Measurements from ENCODE around the gene PRIM2. TPM values are rescaled to one million over a fixed set of nuclear protein-coding genes. Genes with fewer than 3 reads are reported as not detected.
"Not testable (repeated sequence)": the region's sequence is repeated elsewhere in the genome, so short reads cannot be mapped to it uniquely, and the experiment has no call there.

PRIM2 gene
- total RNA-seq, 1 donor from 2014 or later: 0.85 TPM

- intact Hi-C loops (cut with DNase I): no loop called here
- Histone ChIP-seq H3K4me3 (no peak overlapping the region), H3K36me3 (no peaks in the 10 kb centered on the region), H3K27me3 (no peaks in the 10 kb centered on the region), H3K9me3 (no peaks in the 10 kb centered on the region), H3K4me1 (peaks cover 0 to 16% of the 10 kb centered on the region in 2 donors), H3K27ac (peak overlapping the region in 1 of 2 donors; percentile 9)
- TF ChIP-seq, protein P1, sequence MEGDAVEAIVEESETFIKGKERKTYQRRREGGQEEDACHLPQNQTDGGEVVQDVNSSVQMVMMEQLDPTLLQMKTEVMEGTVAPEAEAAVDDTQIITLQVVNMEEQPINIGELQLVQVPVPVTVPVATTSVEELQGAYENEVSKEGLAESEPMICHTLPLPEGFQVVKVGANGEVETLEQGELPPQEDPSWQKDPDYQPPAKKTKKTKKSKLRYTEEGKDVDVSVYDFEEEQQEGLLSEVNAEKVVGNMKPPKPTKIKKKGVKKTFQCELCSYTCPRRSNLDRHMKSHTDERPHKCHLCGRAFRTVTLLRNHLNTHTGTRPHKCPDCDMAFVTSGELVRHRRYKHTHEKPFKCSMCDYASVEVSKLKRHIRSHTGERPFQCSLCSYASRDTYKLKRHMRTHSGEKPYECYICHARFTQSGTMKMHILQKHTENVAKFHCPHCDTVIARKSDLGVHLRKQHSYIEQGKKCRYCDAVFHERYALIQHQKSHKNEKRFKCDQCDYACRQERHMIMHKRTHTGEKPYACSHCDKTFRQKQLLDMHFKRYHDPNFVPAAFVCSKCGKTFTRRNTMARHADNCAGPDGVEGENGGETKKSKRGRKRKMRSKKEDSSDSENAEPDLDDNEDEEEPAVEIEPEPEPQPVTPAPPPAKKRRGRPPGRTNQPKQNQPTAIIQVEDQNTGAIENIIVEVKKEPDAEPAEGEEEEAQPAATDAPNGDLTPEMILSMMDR (IDR thresholded peaks at IDR 0.05): no peak
- DNase-seq (ENCODE audit: low spot score in 2 of 2): no peak
Observed at GRCh38 chr6:57432919-57433684, 115.7 kb downstream of the PRIM2 start.

DNA sequence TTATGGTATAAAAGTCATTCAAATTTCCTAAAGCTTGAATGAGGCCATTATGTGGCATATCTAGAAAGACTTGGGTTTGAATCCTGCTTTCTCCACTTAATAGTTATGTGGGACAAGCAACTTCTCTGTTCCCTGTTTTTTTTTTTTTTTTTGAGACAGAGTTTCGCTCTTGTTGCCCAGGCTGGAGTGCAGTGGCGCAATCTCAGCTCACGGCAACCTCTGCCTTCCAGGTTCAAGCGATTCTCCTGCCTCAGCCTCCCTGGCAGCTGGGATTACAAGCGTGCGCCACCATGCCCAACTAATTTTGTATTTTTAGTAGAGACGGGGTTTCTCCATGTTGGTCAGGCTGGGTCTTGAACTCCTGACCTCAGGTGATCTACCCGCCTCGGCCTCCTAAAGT, 116.4 kb downstream of the PRIM2 start:
- H3K36me3 ChIP-seq; intact Hi-C loops (cut with DNase I); H3K27ac ChIP-seq; H3K9me3 ChIP-seq; H3K27me3 ChIP-seq; H3K4me3 ChIP-seq; DNase-seq (ENCODE audit: low spot score in 2 of 2): not testable (repeated sequence)
- peaks cover 0 to 16% of the 10 kb centered on the region in 2 donors for H3K4me1 ChIP-seq

GRCh38 chr6:57434944-57435343, 117.5 kb downstream of the PRIM2 start:
- H3K27ac ChIP-seq: no peak overlapping the region
- DNase-seq (ENCODE audit: low spot score in 2 of 2): no peak
- no peaks in the 10 kb centered on the region for H3K9me3 ChIP-seq
- H3K4me3 ChIP-seq: no peak overlapping the region
- H3K4me1 ChIP-seq: peaks cover 0 to 16% of the 10 kb centered on the region in 2 donors
- intact Hi-C loops (cut with DNase I): no loop called here
- no peaks in the 10 kb centered on the region for H3K27me3 ChIP-seq
- no peaks in the 10 kb centered on the region for H3K36me3 ChIP-seq
- TF ChIP-seq, protein P1 (IDR thresholded peaks at IDR 0.05): no peak

DNA sequence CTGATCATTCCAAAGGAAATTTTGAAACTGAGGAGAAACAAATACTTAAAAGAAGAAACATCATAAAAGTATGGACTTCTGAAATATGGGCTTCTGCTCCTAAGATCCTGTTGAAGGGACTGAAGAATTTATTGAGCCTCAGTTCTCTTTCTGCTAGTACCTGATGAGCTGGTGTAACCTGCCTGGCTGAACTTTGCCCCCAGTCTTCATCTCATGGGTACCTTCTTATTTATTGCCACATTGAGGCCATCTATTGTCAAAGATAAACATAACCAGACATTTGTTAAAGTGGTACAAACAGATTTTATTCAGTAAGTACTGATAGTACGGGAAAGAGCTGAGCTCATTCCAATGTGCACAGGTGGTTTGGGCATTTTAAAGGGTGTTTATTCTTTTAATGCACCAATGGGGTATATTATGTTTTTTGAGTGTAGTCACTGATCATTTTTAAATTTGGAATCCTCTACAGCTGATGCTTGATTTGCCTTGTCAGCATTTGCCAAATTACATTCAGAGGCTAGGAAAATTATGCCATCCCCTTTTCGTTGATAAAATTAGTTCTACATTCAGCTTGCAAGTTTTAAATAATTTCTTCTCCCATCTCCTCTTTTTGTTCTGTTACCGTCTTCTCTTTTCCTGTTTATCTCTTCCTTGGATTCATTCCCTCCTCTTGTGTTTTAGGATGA, 118.2 kb downstream of the PRIM2 start:
- Histone ChIP-seq H3K4me3 (no peak overlapping the region), H3K27ac (no peak overlapping the region), H3K27me3 (no peaks in the 10 kb centered on the region), H3K36me3 (no peaks in the 10 kb centered on the region), H3K4me1 (peaks cover 0 to 16% of the 10 kb centered on the region in 2 donors), H3K9me3 (no peaks in the 10 kb centered on the region)
- intact Hi-C loops (cut with DNase I): no loop called here
- TF ChIP-seq, protein P1 (IDR thresholded peaks at IDR 0.05): no peak
- DNase-seq (ENCODE audit: low spot score in 2 of 2): no peak

GRCh38 chr6:57440735-57441134, 123.3 kb downstream of the PRIM2 start:
- H3K4me3 ChIP-seq; H3K4me1 ChIP-seq; H3K27me3 ChIP-seq; H3K36me3 ChIP-seq; H3K27ac ChIP-seq; intact Hi-C loops (cut with DNase I); H3K9me3 ChIP-seq; DNase-seq (ENCODE audit: low spot score in 2 of 2): not testable (repeated sequence)

- H3K9me3 ChIP-seq; H3K27ac ChIP-seq; H3K36me3 ChIP-seq; intact Hi-C loops (cut with DNase I); DNase-seq (ENCODE audit: low spot score in 2 of 2); H3K4me1 ChIP-seq; H3K4me3 ChIP-seq; H3K27me3 ChIP-seq: not testable (repeated sequence)
Observed at GRCh38 chr6:57442133-57442532, 124.7 kb downstream of the PRIM2 start.

- H3K27ac ChIP-seq; H3K4me3 ChIP-seq; H3K27me3 ChIP-seq; DNase-seq (ENCODE audit: low spot score in 2 of 2); H3K4me1 ChIP-seq; intact Hi-C loops (cut with DNase I); H3K36me3 ChIP-seq; H3K9me3 ChIP-seq: not testable (repeated sequence)
Observed at GRCh38 chr6:57443181-57443580, 125.8 kb downstream of the PRIM2 start.

GRCh38 chr6:57444787-57445186, 127.4 kb downstream of the PRIM2 start:
- DNase-seq (ENCODE audit: low spot score in 2 of 2); H3K9me3 ChIP-seq; intact Hi-C loops (cut with DNase I); H3K4me3 ChIP-seq; H3K27ac ChIP-seq; H3K4me1 ChIP-seq; H3K27me3 ChIP-seq; H3K36me3 ChIP-seq: not testable (repeated sequence)

DNA sequence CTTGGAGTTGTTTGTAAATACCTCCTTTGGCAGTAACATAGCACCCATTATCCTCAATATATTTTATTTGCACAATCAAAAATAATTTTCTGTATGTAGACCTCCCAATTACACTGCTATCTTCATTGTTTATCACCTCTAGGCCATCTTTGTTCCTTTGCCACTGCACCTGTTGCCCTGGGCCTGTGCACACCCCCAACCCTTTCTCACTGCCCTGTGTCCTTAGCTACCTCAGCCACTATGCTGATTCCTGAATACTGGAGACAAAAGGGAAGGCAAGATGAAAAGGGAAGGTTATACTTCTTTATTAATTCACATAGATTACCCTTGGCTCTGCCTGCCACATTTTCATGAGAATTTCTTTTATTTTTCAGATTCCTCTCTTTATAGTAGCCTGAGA, 127.9 kb downstream of the PRIM2 start:
- H3K27ac ChIP-seq; DNase-seq (ENCODE audit: low spot score in 2 of 2); H3K27me3 ChIP-seq; H3K4me3 ChIP-seq; H3K36me3 ChIP-seq; H3K9me3 ChIP-seq; H3K4me1 ChIP-seq; intact Hi-C loops (cut with DNase I): not testable (repeated sequence)

DNA sequence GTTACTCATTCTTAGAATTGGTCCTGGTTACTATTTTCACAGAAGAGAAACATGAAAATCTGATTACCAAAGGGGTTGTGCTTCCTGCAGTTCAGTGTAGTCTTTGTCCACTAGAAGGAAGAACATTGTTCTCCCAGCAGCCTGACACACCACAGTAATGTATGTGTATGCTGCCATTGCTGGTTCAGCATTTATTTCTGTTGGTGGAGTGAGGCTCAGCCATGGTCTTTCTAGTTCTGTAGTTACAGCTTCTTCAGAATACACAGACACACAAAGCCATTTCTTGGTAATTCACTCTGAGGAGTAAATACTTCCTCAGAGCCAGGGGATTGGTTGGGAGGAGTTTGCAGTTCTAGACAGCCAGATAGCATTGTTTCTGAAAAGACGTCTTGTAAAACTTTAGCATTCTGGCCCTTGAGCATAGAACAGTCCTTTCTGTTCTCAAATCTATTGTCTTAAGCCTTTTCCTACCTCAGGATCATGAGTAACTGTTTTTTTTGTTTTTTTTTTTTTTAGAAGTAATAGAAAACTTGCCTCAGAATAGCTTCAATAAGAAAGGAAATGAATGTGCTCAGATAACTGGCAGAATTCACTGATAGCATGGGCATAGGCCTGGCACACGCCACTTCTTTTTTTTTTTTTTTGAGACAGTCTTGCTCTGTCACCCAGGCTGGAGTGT, 128.5 kb downstream of the PRIM2 start:
- not testable (repeated sequence) for DNase-seq (ENCODE audit: low spot score in 2 of 2); H3K4me1 ChIP-seq

More for the DNA sequence above, 128.5 kb downstream of the PRIM2 start:
- intact Hi-C loops (cut with DNase I); H3K9me3 ChIP-seq; H3K27ac ChIP-seq; H3K36me3 ChIP-seq; H3K27me3 ChIP-seq; H3K4me3 ChIP-seq: not testable (repeated sequence)

All from ascending aorta (tissue), 2 donors.